Measurements from ENCODE around the gene TMEM184B. TPM values are rescaled to one million over a fixed set of nuclear protein-coding genes. Genes with fewer than 3 reads are reported as not detected.
A peak's percentile ranks its signal among the peaks of the same experiment; 100 is the strongest.

TMEM184B gene
- total RNA-seq, 3 donors from 2014 or later: 30.6 to 49.5 (median 42.4) TPM

- peak overlapping the region in 1 of 2 donors; percentile 7 for H3K27ac ChIP-seq
- intact Hi-C loops (cut with DNase I; ENCODE audit: low total_unique reads): no loop called here
- H3K4me3 ChIP-seq: no peak overlapping the region
- no peaks in the 10 kb centered on the region for H3K9me3 ChIP-seq
- DNase-seq (ENCODE audit: low spot score in 2 of 2): no peak
- no peaks in the 10 kb centered on the region for H3K36me3 ChIP-seq
- TF ChIP-seq, protein P1, sequence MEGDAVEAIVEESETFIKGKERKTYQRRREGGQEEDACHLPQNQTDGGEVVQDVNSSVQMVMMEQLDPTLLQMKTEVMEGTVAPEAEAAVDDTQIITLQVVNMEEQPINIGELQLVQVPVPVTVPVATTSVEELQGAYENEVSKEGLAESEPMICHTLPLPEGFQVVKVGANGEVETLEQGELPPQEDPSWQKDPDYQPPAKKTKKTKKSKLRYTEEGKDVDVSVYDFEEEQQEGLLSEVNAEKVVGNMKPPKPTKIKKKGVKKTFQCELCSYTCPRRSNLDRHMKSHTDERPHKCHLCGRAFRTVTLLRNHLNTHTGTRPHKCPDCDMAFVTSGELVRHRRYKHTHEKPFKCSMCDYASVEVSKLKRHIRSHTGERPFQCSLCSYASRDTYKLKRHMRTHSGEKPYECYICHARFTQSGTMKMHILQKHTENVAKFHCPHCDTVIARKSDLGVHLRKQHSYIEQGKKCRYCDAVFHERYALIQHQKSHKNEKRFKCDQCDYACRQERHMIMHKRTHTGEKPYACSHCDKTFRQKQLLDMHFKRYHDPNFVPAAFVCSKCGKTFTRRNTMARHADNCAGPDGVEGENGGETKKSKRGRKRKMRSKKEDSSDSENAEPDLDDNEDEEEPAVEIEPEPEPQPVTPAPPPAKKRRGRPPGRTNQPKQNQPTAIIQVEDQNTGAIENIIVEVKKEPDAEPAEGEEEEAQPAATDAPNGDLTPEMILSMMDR (IDR thresholded peaks at IDR 0.05): no peak
- TF ChIP-seq POLR2AphosphoS5 (IDR thresholded peaks at IDR 0.05): no peak
- TF ChIP-seq POLR2A (IDR thresholded peaks at IDR 0.05): no peak
- H3K27me3 ChIP-seq: no peaks in the 10 kb centered on the region
- H3K4me1 ChIP-seq: peaks cover 10 to 26% of the 10 kb centered on the region in 2 donors
Observed at GRCh38 chr22:38233427-38233826, 39.4 kb downstream of the TMEM184B start.

DNA sequence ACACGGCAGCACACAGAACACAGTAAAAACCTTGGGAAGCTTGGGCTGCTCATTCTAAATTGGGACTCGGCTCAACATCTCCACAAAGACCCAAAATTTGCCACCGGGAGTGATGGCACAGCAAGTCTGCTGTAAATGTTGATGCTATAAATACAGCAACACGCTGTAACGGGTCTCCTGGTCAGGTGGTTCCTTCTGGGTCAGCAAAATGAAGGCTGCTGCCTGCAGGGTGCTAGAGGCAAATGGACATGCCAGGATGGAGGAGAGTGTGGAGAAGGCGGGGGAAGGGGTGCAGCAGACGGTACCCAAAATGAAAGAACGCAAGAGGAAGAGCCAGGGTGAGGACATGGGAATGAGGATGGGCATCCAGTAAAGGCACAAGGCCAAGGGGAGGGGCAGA lies 40.6 kb downstream of the TMEM184B start:
- Histone ChIP-seq H3K9me3 (no peaks in the 10 kb centered on the region), H3K36me3 (no peaks in the 10 kb centered on the region), H3K27ac (peak overlapping the region; percentile 7 to 85), H3K4me3 (no peak overlapping the region), H3K4me1 (peaks cover 11 to 34% of the 10 kb centered on the region in 2 donors), H3K27me3 (no peaks in the 10 kb centered on the region)
- TF ChIP-seq POLR2A (IDR thresholded peaks at IDR 0.05) (no peak), POLR2AphosphoS5 (IDR thresholded peaks at IDR 0.05) (no peak)
- TF ChIP-seq, protein P1 (IDR thresholded peaks at IDR 0.05): no peak
- intact Hi-C loops (cut with DNase I; ENCODE audit: low total_unique reads): no loop called here
- DNase-seq (ENCODE audit: low spot score in 2 of 2): no peak

- intact Hi-C loops (cut with DNase I; ENCODE audit: low total_unique reads): no loop called here
- Histone ChIP-seq H3K27ac (peak overlapping the region; percentile 85 to 87), H3K36me3 (no peaks in the 10 kb centered on the region)
Observed at GRCh38 chr22:38230916-38231315, 41.9 kb downstream of the TMEM184B start.

DNA sequence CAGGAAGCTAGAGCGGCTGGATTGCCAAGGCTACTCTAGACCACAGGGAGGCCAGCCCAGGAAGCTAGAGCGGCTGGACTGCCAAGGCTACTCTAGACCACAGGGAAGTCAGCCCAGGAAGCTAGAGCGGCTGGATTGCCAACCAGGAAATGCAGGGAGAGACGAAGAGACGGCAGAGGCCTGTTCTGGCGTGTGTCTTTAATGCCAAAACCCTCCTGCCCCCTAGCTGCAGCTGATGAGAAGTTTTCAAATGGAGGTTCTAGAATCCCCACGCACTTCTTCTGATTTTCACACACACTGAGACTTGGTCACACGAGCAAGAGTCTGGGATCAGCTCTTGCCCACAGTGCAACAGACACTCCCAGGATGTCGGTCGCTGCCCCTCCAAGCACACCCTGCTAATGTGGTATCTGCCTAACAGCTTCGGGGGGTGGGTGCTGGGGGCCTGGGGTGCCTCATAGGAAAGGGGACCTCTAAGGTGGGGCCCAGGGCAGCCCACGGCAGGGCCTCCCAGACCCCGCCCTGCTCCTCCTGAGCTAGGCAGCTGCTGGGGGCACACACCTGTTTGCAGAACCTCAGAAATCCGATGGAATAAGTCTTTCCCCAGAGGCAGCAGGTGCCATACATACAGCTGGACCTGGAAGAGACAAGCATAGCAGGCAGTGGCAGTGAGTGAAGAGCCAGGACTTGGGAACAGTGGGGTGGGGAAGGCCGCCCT lies 42.5 kb downstream of the TMEM184B start:
- Histone ChIP-seq H3K4me1 (peaks cover 11 to 23% of the 10 kb centered on the region in 2 donors), H3K27ac (peak overlapping the region; percentile 85 to 87), H3K27me3 (no peaks in the 10 kb centered on the region), H3K36me3 (no peaks in the 10 kb centered on the region), H3K9me3 (no peaks in the 10 kb centered on the region), H3K4me3 (no peak overlapping the region)
- TF ChIP-seq, protein P1 (IDR thresholded peaks at IDR 0.05): peak; percentile 34 to 72 (median 46)
- TF ChIP-seq POLR2AphosphoS5 (IDR thresholded peaks at IDR 0.05) (no peak), POLR2A (IDR thresholded peaks at IDR 0.05) (no peak)
- peak in 1 of 2 donors; percentile 68 for DNase-seq (ENCODE audit: low spot score in 2 of 2)
- intact Hi-C loops (cut with DNase I; ENCODE audit: low total_unique reads): no loop called here

More at GRCh38 chr22:38230916-38231315, 41.9 kb downstream of the TMEM184B start:
- TF ChIP-seq POLR2A (IDR thresholded peaks at IDR 0.05) (no peak), POLR2AphosphoS5 (IDR thresholded peaks at IDR 0.05) (no peak)
- TF ChIP-seq, protein P1 (IDR thresholded peaks at IDR 0.05): no peak
- H3K9me3 ChIP-seq: no peaks in the 10 kb centered on the region
- no peak for DNase-seq (ENCODE audit: low spot score in 2 of 2)
- H3K27me3 ChIP-seq: no peaks in the 10 kb centered on the region
- H3K4me1 ChIP-seq: peaks cover 11 to 25% of the 10 kb centered on the region in 2 donors
- no peak overlapping the region for H3K4me3 ChIP-seq
